Keratinocyte (primary cell): ENCODE measurements around the gene WDR70. TPM values are rescaled to one million over a fixed set of nuclear protein-coding genes. Genes with fewer than 3 reads are reported as not detected.

Experiments used
- DNase-seq: peaks from one replicate; pipeline ENCODE4 v3.0.0-alpha.2; 2011; ENCODE audit warnings: low read depth, missing footprints, low spot score
- FAIRE-seq: peaks from 2 replicates; lab custom pipeline; 2011; peaks lifted over from hg19 to GRCh38; lab: Jason Lieb, UNC
- H2AFZ ChIP-seq: 2 replicates; pipeline ENCODE4 v1.6.0; 2012; ENCODE audit warnings: low read length, control low read depth, inconsistent platforms; ENCODE audit not compliant: control insufficient read depth
- H3K27ac ChIP-seq: 2 replicates; pipeline ENCODE4 v1.5.1; 2011; ENCODE audit warnings: low read length; ENCODE audit not compliant: control insufficient read depth, insufficient read depth
- H3K27me3 ChIP-seq: 3 replicates; pipeline ENCODE4 v1.6.0; 2011; ENCODE audit warnings: low read length; ENCODE audit not compliant: control insufficient read depth, insufficient read depth; ENCODE audit errors: extremely low read depth
- H3K36me3 ChIP-seq, 2 experiments: 2 replicates in 1 of 2; 3 replicates in 1 of 2; pipeline ENCODE4 v1.5.1; 2011; ENCODE audit warnings: low read length in 2 of 2, mild to moderate bottlenecking in 1 of 2; ENCODE audit not compliant: control insufficient read depth in 2 of 2, insufficient read depth in 2 of 2; ENCODE audit errors: extremely low read depth in 1 of 2
- H3K4me1 ChIP-seq: 3 replicates; pipeline ENCODE4 v1.5.1; 2011; ENCODE audit warnings: low read length; ENCODE audit not compliant: control insufficient read depth, insufficient read depth; ENCODE audit errors: extremely low read depth
- H3K4me2 ChIP-seq: 3 replicates; pipeline ENCODE4 v1.6.0; 2011; ENCODE audit warnings: low read depth, low read length; ENCODE audit not compliant: control insufficient read depth, insufficient read depth; ENCODE audit errors: extremely low read depth
- H3K4me3 ChIP-seq, 3 experiments: fragments of 200-600 bp in 1 of 3; sonication (generic) in 1 of 3; 2 replicates in 2 of 3; 3 replicates in 1 of 3; pipeline ENCODE4 v1.5.1; 2011 to 2016; ENCODE audit warnings: low read length in 3 of 3, mild to moderate bottlenecking in 3 of 3, control low read depth in 2 of 3, inconsistent platforms in 1 of 3, low read depth in 1 of 3, mixed read lengths in 1 of 3, mixed run types in 1 of 3, moderate library complexity in 1 of 3; ENCODE audit not compliant: control insufficient read depth in 2 of 3, insufficient read depth in 2 of 3; ENCODE audit errors: extremely low read depth in 1 of 3
- H3K79me2 ChIP-seq: 2 replicates; pipeline ENCODE4 v1.6.0; 2012; ENCODE audit warnings: low read length; ENCODE audit not compliant: control insufficient read depth, insufficient read depth
- H3K9ac ChIP-seq: 3 replicates; pipeline ENCODE4 v1.6.0; 2011; ENCODE audit warnings: low read length; ENCODE audit not compliant: control insufficient read depth, insufficient read depth; ENCODE audit errors: extremely low read depth
- H3K9me1 ChIP-seq: 3 replicates; pipeline ENCODE4 v1.6.0; 2011; ENCODE audit warnings: low read length; ENCODE audit not compliant: control insufficient read depth, insufficient read depth; ENCODE audit errors: extremely low read depth
- H3K9me3 ChIP-seq: 2 replicates; pipeline ENCODE4 v1.5.1; 2012; ENCODE audit warnings: low read depth, low read length; ENCODE audit not compliant: control insufficient read depth
- H4K20me1 ChIP-seq: 3 replicates; pipeline ENCODE4 v1.6.0; 2011; ENCODE audit warnings: low read length; ENCODE audit not compliant: control insufficient read depth, insufficient read depth; ENCODE audit errors: extremely low read depth
- CTCF ChIP-seq, 3 experiments: IDR thresholded peaks in 1 of 3; conservative IDR thresholded peaks in 1 of 3; optimal IDR thresholded peaks in 1 of 3; 2 replicates in 2 of 3; 3 replicates in 1 of 3; pipeline versions ENCODE3 to v1.5.1; 2011; ENCODE audit warnings: low read length in 3 of 3, mild to moderate bottlenecking in 3 of 3, moderate library complexity in 2 of 3, control low read depth in 1 of 3, inconsistent platforms in 1 of 3; ENCODE audit not compliant: insufficient read depth in 2 of 3; ENCODE audit errors: extremely low read depth in 1 of 3
- EZH2 ChIP-seq: IDR thresholded peaks from one replicate; pipeline ENCODE4 v1.6.1; 2012; ENCODE audit warnings: inconsistent platforms, mild to moderate bottlenecking, low read length, moderate library complexity
- dilution Hi-C: fragments of 300-500 bp; cut with MboI; formaldehyde crosslinking; loops from one replicate; pipeline ENCODE4 v1.7.0; 2020; ENCODE audit warnings: low sequenced_read_pairs; ENCODE audit not compliant: extremely low pct_ligation_motif_present
- polyA plus RNA-seq, 5 experiments: library from polyadenylated mRNA; depleted of rRNA in 3 of 5; stranded (reverse) in 3 of 5; stranded (forward) in 1 of 5; unstranded in 1 of 5; fragments of >200 nt; gene quantifications; 1 replicate in 1 of 5; 2 replicates in 3 of 5; 3 replicates in 1 of 5; pipeline versions ENCODE4 v1.2.1 to v1.2.3, GENCODE V29; 2011 to 2012; ENCODE audit warnings: missing spikeins in 2 of 5, low read depth in 1 of 5, low replicate concordance in 1 of 5

Gene WDR70
- polyA plus RNA-seq, 1 donor (not counting 4 experiments of a cell fraction or from before 2014, with no cell fraction given): 25.1 TPM

DNA sequence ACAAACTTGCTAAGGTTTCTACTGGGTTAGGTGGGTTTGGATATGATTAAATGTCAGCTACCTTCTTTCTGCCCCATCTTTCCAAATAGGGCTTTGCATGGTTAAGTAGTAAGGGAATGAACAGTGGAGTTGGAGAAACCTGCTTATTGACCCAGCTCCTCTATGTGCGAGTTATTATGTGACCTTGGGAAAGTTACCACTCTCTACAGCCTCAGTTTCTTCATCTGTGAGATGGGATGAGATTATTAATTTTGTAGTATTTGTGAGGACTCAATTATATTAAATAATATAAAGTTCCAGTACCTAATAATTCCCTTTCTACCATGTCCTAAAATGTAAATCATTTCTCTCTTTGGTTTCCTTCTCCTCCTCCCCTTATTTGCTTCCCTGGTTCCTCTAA, 337.3 kb downstream of the WDR70 start:
- Histone ChIP-seq H3K27me3 (no peaks in the 10 kb centered on the region), H3K9me1 (no peaks in the 10 kb centered on the region), H2AFZ (no peak overlapping the region), H3K4me1 (no peaks in the 10 kb centered on the region), H3K4me2 (no peak overlapping the region), H3K36me3 (no peaks in the 10 kb centered on the region), H3K4me3 (no peak overlapping the region), H3K27ac (no peak overlapping the region), H3K9ac (no peak overlapping the region), H3K79me2 (no peaks in the 10 kb centered on the region), H4K20me1 (no peaks in the 10 kb centered on the region), H3K9me3 (no peaks in the 10 kb centered on the region)
- FAIRE-seq (no peak), DNase-seq (no peak)
- dilution Hi-C loops: no loop called here
- no peak for TF ChIP-seq EZH2
- TF ChIP-seq CTCF (optimal IDR thresholded peaks at IDR 0.05 in 1 of 3, IDR thresholded peaks at IDR 0.05 in 1 of 3, conservative IDR thresholded peaks at IDR 0.05 in 1 of 3; ENCODE audit: extremely low read depth in 1 of 3, insufficient read depth in 2 of 3, low read length in 3 of 3): no peak

DNA sequence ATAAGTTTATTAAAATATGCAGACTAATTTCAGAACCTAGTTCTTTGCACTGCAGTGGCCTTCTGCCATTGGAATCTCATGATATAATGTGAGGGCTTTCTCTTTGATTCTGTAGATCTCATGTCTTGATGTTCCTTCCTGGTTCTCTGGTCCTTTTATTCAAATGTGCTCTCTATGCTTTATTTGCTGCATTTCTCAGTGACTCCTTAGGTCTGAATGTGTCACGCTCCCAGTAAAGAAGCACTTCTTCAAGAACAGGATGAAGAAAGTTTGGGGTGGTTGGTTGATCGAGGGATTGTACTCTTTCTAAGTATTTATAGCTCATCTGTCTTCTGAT, 338.1 kb downstream of the WDR70 start:
- TF ChIP-seq CTCF (optimal IDR thresholded peaks at IDR 0.05 in 1 of 3, IDR thresholded peaks at IDR 0.05 in 1 of 3, conservative IDR thresholded peaks at IDR 0.05 in 1 of 3; ENCODE audit: extremely low read depth in 1 of 3, insufficient read depth in 2 of 3, low read length in 3 of 3) (no peak), EZH2 (no peak)
- Histone ChIP-seq H3K9me3 (no peaks in the 10 kb centered on the region), H3K4me3 (no peak overlapping the region), H3K27ac (no peak overlapping the region), H2AFZ (no peak overlapping the region), H3K27me3 (no peaks in the 10 kb centered on the region), H3K36me3 (no peaks in the 10 kb centered on the region), H3K4me1 (peaks cover 3% of the 10 kb centered on the region), H3K9me1 (no peaks in the 10 kb centered on the region), H3K4me2 (no peak overlapping the region), H3K9ac (no peak overlapping the region), H4K20me1 (no peaks in the 10 kb centered on the region), H3K79me2 (no peaks in the 10 kb centered on the region)
- FAIRE-seq (no peak), DNase-seq (no peak)
- dilution Hi-C loops: no loop called here
